HUES48 (cell line): Measurements from ENCODE around the gene C6orf89.

ENCODE experiments used
- H3K27ac ChIP-seq: one replicate; pipeline ENCODE4 v1.7.0; 2013; ENCODE audit warnings: low read depth, low read length, inconsistent platforms
- H3K27me3 ChIP-seq: 2 replicates; pipeline ENCODE4 v1.6.1; 2013; ENCODE audit warnings: mild to moderate bottlenecking, low read length; ENCODE audit not compliant: control insufficient read depth, insufficient read depth
- H3K36me3 ChIP-seq: 2 replicates; pipeline ENCODE4 v1.6.1; 2013; ENCODE audit warnings: low read length; ENCODE audit not compliant: control insufficient read depth, insufficient read depth
- H3K4me1 ChIP-seq: 2 replicates; pipeline ENCODE4 v1.6.1; 2013; ENCODE audit warnings: mild to moderate bottlenecking, low read length; ENCODE audit not compliant: control insufficient read depth, insufficient read depth
- H3K4me3 ChIP-seq: 2 replicates; pipeline ENCODE4 v1.5.1; 2013; ENCODE audit warnings: mild to moderate bottlenecking, low read depth, low read length
- H3K9ac ChIP-seq: 2 replicates; pipeline ENCODE4 v1.6.1; 2013; ENCODE audit warnings: mild to moderate bottlenecking, low read depth, low read length, moderate library complexity
- H3K9me3 ChIP-seq: 2 replicates; pipeline ENCODE4 v1.6.1; 2013; ENCODE audit warnings: low read length; ENCODE audit not compliant: control insufficient read depth, insufficient read depth

The C6orf89 gene

DNA sequence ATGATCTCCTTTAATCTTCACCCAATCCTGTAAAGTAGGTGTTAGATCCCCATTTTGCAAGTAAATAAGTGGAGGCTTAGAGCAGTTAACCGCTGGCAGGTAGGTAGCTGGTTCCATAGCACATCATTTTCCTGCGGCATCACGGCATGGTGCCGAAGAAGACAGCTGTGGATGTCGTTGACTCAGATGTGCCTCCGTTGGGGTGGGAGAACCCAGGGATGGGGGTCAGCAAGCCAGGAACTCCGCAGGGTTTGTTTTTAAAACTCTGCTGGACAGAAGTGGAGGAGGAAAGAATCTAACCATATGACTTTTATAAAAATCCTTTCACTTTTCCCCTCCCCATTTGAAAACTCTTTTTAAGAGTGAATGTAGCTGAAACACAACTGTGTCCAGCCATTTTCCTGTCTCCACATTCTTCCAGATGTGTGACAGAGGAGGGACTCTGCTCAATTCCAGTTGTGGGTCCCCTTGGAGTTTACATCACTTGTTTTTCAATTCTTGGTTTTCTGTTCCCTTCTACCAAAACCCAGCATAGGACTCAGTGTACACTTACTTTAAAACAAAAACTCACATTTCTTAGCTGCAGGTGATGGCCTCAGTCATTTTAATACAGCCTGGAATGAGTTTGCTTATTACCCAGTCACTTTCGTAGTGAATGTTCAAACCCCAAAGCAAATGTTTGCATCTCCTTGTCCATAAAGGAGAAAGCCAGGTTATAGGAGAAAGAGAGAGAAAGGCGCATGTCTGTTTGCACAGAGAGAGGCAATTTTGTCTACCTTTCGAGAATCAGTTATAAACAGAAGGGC is 41.2 kb downstream of the C6orf89 start:
- H3K4me1 ChIP-seq: no peaks in the 10 kb centered on the region
- H3K4me3 ChIP-seq: no peak overlapping the region
- H3K9me3 ChIP-seq: no peaks in the 10 kb centered on the region
- H3K36me3 ChIP-seq: no peaks in the 10 kb centered on the region
- no peaks in the 10 kb centered on the region for H3K27me3 ChIP-seq
- no peak overlapping the region for H3K9ac ChIP-seq
- no peak overlapping the region for H3K27ac ChIP-seq

DNA sequence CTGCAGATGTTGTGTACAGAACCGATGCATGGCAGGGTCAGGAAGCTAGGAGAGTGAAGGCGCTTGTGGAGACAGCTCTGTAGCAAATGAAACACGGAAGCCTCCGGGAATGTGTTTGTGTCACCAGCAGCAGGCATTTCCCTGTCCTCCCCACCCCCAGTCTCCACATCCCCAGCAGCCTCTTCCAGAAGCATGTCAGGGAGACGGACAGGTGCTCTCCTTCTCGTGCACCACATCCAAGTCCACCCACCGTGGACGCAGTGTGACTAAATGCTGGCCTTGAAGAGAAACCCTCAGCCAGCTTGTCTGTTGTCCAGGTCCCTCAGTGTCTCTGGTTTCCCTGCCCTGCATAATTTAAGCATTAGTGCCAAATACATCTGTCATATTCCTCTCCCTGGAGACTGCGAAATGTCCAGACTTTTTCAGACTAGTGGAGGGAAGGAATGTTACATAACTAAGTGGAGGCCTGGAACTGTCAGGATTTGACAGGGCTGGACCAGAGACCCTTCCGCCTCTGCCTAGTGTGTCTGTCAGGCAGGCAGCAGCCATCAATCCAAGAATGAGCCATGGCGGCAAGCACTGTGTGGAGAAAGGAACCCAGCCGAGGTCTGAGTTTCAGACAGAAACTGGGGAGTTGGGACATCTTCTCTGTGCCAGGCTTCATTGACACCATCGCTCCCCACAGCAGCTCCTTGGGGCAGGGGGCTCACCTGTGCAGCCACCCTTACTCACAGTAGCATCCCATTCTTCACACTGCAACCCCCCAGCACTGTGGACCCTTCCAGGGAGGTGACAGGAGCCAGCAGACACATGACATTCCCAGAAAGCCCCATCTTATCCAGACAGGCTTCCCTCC is 42.2 kb downstream of the C6orf89 start:
- Histone ChIP-seq H3K4me3 (no peak overlapping the region), H3K9ac (no peak overlapping the region)

DNA sequence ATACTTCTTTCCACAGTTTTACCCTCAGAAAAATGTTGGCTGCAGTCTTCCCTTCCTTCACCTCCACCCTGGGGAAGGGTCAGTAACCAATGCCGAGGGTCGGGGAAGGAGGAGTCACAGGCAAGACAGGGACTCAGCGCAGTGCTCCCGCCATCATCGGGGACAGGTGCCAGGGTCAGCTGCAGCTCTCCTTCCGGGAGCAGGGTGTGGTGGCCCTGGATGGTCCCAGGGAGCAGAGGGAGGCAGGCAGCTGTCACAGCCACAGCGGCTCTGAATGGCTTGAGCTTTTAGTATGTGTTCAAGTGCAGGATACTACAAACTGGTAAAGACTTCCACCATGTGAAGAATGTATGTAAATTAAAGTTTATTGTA is 42.8 kb downstream of the C6orf89 start:
- Histone ChIP-seq H3K9me3 (no peaks in the 10 kb centered on the region), H3K36me3 (no peaks in the 10 kb centered on the region), H3K9ac (no peak overlapping the region), H3K4me3 (no peak overlapping the region), H3K4me1 (no peaks in the 10 kb centered on the region), H3K27ac (no peak overlapping the region), H3K27me3 (no peaks in the 10 kb centered on the region)

More for the DNA sequence above, 42.2 kb downstream of the C6orf89 start:
- Histone ChIP-seq H3K36me3 (no peaks in the 10 kb centered on the region), H3K27ac (no peak overlapping the region), H3K9me3 (no peaks in the 10 kb centered on the region), H3K27me3 (no peaks in the 10 kb centered on the region), H3K4me1 (no peaks in the 10 kb centered on the region)

DNA sequence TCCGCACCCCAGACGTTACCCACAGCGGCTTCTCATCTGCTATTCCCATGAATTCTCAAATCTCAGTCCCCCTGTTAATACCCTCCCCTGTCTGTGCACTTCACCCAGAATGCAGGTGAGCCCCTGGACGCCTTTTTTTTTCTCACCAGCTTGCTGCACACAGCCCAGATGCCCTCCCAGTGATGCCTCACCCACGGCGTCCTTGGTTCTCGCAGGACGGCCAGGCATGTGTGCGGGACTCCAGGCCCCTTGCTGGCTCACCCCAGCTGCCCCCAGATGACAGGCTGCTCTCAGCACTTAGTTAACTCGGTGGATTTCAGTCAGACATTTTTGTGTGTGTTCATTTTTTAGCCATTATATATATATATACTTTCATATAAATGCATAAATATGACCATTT is 43.4 kb downstream of the C6orf89 start:
- Histone ChIP-seq H3K36me3 (no peaks in the 10 kb centered on the region), H3K27me3 (no peaks in the 10 kb centered on the region), H3K27ac (no peak overlapping the region), H3K9ac (no peak overlapping the region), H3K4me1 (no peaks in the 10 kb centered on the region), H3K9me3 (no peaks in the 10 kb centered on the region), H3K4me3 (no peak overlapping the region)

DNA sequence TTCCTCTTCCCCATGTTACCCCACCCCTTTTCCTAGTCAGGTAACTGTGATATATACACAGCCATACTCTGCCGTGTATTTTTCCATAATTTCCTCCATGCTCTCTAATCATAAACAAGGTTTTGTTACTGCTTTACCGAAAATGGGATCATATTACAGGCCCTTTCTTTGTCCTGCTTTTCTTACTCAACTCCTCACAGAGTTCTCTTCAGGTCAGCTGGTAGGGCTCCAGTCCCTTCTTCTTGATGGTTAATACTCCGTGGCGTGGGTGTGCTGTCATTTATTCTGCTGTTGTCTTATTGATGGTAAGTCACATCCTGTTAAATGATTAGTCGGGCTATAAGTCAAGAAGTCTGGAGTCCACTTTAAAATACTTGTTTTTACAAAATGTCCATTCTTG is 43.9 kb downstream of the C6orf89 start:
- Histone ChIP-seq H3K27me3 (no peaks in the 10 kb centered on the region), H3K27ac (no peak overlapping the region), H3K4me3 (no peak overlapping the region)

DNA sequence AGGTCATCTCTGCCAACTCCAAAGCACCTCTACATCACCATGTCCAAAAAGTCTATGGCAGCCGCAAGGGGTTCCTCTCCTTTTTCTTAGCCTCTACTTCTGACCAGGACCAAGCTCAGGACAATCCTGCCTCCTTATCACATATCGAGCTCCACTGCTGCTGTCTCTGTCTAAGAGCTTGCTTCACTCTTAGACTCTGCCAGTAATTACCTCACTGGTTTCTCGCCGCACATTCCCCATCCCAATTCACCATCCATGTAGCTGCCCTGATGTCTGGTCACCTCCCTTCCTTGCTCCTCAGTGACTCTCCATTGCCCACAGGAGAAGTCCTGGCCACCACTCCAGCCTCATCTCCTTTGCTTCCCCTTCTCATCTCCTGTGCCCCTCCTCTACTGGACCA is 44.7 kb downstream of the C6orf89 start:
- Histone ChIP-seq H3K4me1 (no peaks in the 10 kb centered on the region), H3K9me3 (no peaks in the 10 kb centered on the region), H3K4me3 (no peak overlapping the region), H3K36me3 (no peaks in the 10 kb centered on the region), H3K9ac (no peak overlapping the region), H3K27me3 (no peaks in the 10 kb centered on the region), H3K27ac (no peak overlapping the region)

More for the DNA sequence above, 43.9 kb downstream of the C6orf89 start:
- H3K9me3 ChIP-seq: no peaks in the 10 kb centered on the region
- no peak overlapping the region for H3K9ac ChIP-seq
- no peaks in the 10 kb centered on the region for H3K36me3 ChIP-seq
- H3K4me1 ChIP-seq: no peaks in the 10 kb centered on the region

DNA sequence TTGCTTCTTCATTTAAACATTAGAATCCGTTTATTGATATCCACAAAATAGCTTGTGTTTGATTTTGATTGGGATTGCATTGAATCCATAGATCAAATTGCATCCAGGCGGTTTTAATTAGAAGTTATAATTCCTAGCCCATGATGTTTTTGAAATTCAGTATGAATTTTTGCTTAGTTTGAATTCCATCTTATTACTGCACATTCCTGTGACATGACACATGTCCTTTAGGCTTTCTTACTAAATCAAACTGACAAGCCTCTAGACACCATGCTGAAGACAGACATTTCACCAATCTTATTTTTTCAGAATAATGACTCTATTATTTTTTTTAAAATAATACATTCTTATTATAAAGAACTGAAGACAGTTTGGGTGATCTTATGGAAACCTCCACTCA is 47.4 kb downstream of the C6orf89 start:
- Histone ChIP-seq H3K36me3 (no peaks in the 10 kb centered on the region), H3K9me3 (no peaks in the 10 kb centered on the region), H3K9ac (no peak overlapping the region), H3K27me3 (no peaks in the 10 kb centered on the region), H3K27ac (no peak overlapping the region), H3K4me3 (no peak overlapping the region), H3K4me1 (no peaks in the 10 kb centered on the region)

DNA sequence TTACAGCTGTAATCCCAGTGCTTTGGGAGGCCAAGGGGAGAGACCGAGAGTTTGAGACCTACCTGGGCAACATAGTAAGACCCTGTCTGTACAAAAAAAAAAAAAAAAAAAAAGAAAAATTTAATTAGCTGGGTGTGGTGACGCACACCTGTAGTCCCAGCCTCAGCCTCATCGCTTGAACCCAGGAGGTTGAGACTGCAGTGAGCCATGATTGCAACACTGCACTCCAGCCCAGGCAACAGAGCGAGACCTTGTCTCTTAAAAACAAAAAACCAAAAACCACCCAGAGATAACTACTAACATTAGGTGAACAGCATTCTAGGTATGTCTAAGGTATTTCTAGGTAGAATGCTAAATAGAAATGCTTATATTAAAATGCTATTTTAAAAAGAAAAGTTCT is 47.8 kb downstream of the C6orf89 start:
- Histone ChIP-seq H3K27me3 (no peaks in the 10 kb centered on the region), H3K9me3 (no peaks in the 10 kb centered on the region), H3K9ac (no peak overlapping the region), H3K27ac (no peak overlapping the region), H3K4me3 (no peak overlapping the region), H3K4me1 (no peaks in the 10 kb centered on the region), H3K36me3 (no peaks in the 10 kb centered on the region)

DNA sequence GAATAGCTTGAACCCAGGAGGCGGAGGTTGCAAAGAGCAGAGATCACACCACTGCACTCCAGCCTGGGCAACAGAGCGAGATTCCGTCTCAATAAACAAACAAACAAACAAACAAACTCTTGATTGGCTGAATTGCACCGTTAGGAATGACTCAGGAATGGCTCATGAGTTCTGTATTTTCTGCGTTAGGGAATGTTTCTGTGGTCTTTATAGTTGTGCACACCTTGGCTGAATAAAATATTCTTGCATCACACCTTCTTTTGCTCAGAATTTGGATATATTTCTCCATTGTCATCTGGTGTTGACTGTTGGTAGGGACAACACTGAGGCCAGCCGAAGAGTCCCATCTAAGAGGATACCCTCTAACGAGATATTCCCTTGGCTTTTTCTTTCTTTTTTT is 49.1 kb downstream of the C6orf89 start:
- Histone ChIP-seq H3K9me3 (no peaks in the 10 kb centered on the region), H3K36me3 (no peaks in the 10 kb centered on the region), H3K4me3 (no peak overlapping the region), H3K27ac (no peak overlapping the region), H3K9ac (no peak overlapping the region), H3K4me1 (no peaks in the 10 kb centered on the region), H3K27me3 (no peaks in the 10 kb centered on the region)

DNA sequence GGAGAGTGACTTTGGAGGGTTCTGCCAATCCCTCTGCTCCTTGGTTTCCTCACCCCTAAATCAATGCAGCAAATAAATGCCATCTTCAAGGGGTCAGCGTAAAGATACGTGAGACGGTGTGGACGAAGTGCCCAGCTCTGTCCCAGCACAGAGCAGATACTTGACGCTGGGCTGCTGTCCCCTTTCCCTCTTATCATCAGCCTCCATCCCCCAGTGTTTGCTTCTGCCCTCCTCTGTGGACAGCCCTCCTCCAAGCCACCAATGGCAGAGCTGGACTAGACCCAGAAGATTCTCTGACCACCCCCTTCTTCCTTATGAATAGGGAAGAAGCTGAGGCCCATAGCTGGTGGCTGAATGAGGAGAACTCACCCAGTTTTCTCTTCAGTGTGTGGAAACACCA is 51.1 kb downstream of the C6orf89 start:
- H3K4me1 ChIP-seq: no peaks in the 10 kb centered on the region
- H3K27ac ChIP-seq: no peak overlapping the region
- no peaks in the 10 kb centered on the region for H3K27me3 ChIP-seq
- peaks cover 7% of the 10 kb centered on the region; the same call in 1 of the 2 replicates for H3K9me3 ChIP-seq
- no peaks in the 10 kb centered on the region for H3K36me3 ChIP-seq
- no peak overlapping the region for H3K4me3 ChIP-seq
- no peak overlapping the region for H3K9ac ChIP-seq

DNA sequence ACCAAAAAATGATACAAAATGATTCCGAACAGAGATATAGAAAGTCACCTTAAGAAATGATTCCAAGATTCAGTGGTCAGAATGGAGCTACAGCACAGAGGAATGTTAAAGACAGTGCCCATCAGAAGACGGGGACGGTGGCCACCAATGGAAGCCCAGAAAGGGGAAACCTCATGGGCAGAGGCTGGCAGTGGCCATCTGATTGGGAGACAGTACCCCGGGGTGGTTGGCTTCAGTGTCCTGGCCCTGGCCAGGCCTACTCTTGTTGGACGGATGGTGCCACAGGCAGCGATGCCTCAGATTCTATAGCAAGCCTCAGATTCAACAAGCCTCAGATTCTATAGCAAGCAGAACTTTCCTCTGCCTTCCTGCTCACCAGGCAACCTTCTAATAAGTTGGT is 52.1 kb downstream of the C6orf89 start:
- H3K27me3 ChIP-seq: no peaks in the 10 kb centered on the region
- H3K4me3 ChIP-seq: no peak overlapping the region
- H3K36me3 ChIP-seq: no peaks in the 10 kb centered on the region
- H3K4me1 ChIP-seq: no peaks in the 10 kb centered on the region
- peaks cover 7% of the 10 kb centered on the region; the same call in 1 of the 2 replicates for H3K9me3 ChIP-seq
- no peak overlapping the region for H3K9ac ChIP-seq
- H3K27ac ChIP-seq: no peak overlapping the region
